ENCODE results near the gene SELENOO.

SELENOO gene

DNA sequence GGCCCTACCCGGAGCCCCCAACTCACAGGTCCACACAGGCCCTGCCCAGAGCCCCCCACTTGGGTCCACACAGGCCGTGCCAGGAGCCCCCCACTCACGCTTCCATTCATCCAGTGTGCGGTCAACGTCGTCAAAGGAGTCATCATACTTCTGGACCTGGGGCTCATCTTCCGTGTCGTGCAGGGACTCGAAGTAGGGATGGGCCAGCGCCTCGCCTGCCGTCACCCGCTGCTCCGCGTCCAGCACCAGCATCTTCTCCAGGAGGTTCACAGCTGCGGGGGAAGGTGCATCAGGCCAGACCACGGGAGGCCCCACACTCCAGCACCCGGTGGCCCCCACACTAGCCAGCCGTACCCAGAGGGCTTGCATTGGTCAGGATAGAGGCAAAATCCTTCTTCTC is 54.3 kb downstream of the SELENOO start:
- TF ChIP-seq EZH2 (IDR thresholded peaks at IDR 0.05; ENCODE audit: borderline replicate concordance, low read depth, low read length, severe bottlenecking) = no peak
- TF ChIP-seq, protein P1, sequence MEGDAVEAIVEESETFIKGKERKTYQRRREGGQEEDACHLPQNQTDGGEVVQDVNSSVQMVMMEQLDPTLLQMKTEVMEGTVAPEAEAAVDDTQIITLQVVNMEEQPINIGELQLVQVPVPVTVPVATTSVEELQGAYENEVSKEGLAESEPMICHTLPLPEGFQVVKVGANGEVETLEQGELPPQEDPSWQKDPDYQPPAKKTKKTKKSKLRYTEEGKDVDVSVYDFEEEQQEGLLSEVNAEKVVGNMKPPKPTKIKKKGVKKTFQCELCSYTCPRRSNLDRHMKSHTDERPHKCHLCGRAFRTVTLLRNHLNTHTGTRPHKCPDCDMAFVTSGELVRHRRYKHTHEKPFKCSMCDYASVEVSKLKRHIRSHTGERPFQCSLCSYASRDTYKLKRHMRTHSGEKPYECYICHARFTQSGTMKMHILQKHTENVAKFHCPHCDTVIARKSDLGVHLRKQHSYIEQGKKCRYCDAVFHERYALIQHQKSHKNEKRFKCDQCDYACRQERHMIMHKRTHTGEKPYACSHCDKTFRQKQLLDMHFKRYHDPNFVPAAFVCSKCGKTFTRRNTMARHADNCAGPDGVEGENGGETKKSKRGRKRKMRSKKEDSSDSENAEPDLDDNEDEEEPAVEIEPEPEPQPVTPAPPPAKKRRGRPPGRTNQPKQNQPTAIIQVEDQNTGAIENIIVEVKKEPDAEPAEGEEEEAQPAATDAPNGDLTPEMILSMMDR (IDR thresholded peaks at IDR 0.05; ENCODE audit: borderline replicate concordance, extremely low read depth, low read length, poor library complexity, severe bottlenecking) = no peak

DNA sequence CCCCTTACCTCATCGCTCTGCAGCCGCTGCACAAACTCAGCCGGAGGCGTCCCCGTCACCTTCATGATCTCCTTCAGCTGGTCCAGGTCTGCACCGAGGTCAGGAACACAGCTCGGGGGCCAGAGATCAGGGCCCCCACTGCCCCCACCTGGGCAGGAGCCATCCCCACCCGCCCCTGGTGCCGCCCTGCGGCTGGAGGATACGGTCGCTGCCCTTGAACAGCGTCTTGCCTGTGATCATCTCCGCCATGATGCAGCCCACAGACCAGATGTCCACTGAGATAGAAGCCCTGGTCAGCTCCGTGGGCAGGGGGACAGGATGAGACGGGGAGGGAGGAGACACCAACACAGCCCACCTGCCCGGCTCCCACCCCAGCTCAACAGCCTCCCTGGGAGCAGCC is 54.8 kb downstream of the SELENOO start:
- Histone ChIP-seq H3K36me3 (ENCODE audit: insufficient read depth, low read length) (peaks cover 4% of the 10 kb centered on the region; the same call in 1 of the 2 replicates), H3K4me2 (ENCODE audit: insufficient read depth, low read length) (no peak overlapping the region), H4K20me1 (ENCODE audit: insufficient read depth, low read length) (peaks cover 3% of the 10 kb centered on the region), H3K79me2 (ENCODE audit: insufficient read depth, low read length) (peaks cover 3% of the 10 kb centered on the region), H3K27me3 (ENCODE audit: insufficient read depth, low read length, poor library complexity) (no peaks in the 10 kb centered on the region), H3K27ac (ENCODE audit: low read length) (no peak overlapping the region), H3K4me1 (ENCODE audit: insufficient read depth, low read length) (peaks cover 14% of the 10 kb centered on the region), H3K9ac (ENCODE audit: low read depth, low read length) (no peak overlapping the region), H3K9me3 (ENCODE audit: insufficient read depth, low read length, severe bottlenecking) (no peaks in the 10 kb centered on the region), H2AFZ (ENCODE audit: low read depth, low read length) (no peak overlapping the region), H3K4me3 (ENCODE audit: low read depth in 1 of 2, low read length in 2 of 2) (no peak overlapping the region)
- ATAC-seq (ENCODE audit: insufficient read depth, low read depth) (no peak), DNase-seq (no peak)
- TF ChIP-seq EZH2 (IDR thresholded peaks at IDR 0.05; ENCODE audit: borderline replicate concordance, low read depth, low read length, severe bottlenecking) = no peak
- TF ChIP-seq, protein P1 (IDR thresholded peaks at IDR 0.05; ENCODE audit: borderline replicate concordance, extremely low read depth, low read length, poor library complexity, severe bottlenecking) = no peak

More for the DNA sequence above, 54.3 kb downstream of the SELENOO start:
- DNase-seq (no peak), ATAC-seq (ENCODE audit: insufficient read depth, low read depth) (no peak)
- Histone ChIP-seq H3K27ac (ENCODE audit: low read length) (no peak overlapping the region), H3K9me3 (ENCODE audit: insufficient read depth, low read length, severe bottlenecking) (no peaks in the 10 kb centered on the region), H3K27me3 (ENCODE audit: insufficient read depth, low read length, poor library complexity) (no peaks in the 10 kb centered on the region), H3K4me2 (ENCODE audit: insufficient read depth, low read length) (no peak overlapping the region), H3K9ac (ENCODE audit: low read depth, low read length) (no peak overlapping the region), H3K4me1 (ENCODE audit: insufficient read depth, low read length) (peaks cover 19% of the 10 kb centered on the region), H4K20me1 (ENCODE audit: insufficient read depth, low read length) (peaks cover 8% of the 10 kb centered on the region), H3K4me3 (ENCODE audit: low read depth in 1 of 2, low read length in 2 of 2) (no peak overlapping the region), H3K79me2 (ENCODE audit: insufficient read depth, low read length) (peaks cover 8% of the 10 kb centered on the region), H2AFZ (ENCODE audit: low read depth, low read length) (no peak overlapping the region), H3K36me3 (ENCODE audit: insufficient read depth, low read length) (peaks cover 8% of the 10 kb centered on the region; the same call in 1 of the 2 replicates)

DNA sequence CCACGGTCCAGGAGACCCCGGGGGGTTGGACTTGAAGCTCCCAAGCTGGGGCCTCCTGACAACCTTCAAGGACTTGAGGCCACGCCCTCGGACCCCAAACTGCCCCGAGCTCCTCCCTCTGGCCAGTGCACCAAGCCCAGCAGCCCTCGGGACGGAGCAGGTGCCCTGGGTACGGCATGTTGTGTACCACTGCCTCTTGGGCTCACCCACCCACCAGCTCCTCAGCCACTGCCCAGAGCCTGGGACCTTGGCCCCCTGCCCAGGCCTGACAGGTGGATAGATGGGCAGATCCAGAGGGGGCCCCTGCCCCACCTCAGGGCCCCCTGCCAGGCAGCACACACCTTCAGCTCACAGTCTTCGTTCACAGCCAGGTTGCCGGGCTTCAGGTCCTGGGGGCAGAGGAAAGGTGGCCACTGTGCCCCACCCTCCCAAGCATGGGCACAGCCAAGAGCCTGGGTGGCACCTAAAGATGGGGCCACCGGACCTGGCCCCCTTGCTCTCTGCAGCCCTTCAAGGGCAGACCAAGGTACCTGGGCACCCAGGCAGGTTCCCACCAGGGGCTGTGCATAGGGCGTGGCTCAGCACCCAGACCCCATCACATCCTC is 55.5 kb downstream of the SELENOO start:
- Histone ChIP-seq H3K4me3 (ENCODE audit: low read depth in 1 of 2, low read length in 2 of 2) (no peak overlapping the region), H3K4me1 (ENCODE audit: insufficient read depth, low read length) (peaks cover 8% of the 10 kb centered on the region), H3K9ac (ENCODE audit: low read depth, low read length) (no peak overlapping the region), H2AFZ (ENCODE audit: low read depth, low read length) (no peak overlapping the region), H3K79me2 (ENCODE audit: insufficient read depth, low read length) (no peaks in the 10 kb centered on the region), H3K27ac (ENCODE audit: low read length) (no peak overlapping the region), H3K36me3 (ENCODE audit: insufficient read depth, low read length) (no peaks in the 10 kb centered on the region), H3K4me2 (ENCODE audit: insufficient read depth, low read length) (no peak overlapping the region), H3K9me3 (ENCODE audit: insufficient read depth, low read length, severe bottlenecking) (no peaks in the 10 kb centered on the region), H3K27me3 (ENCODE audit: insufficient read depth, low read length, poor library complexity) (no peaks in the 10 kb centered on the region), H4K20me1 (ENCODE audit: insufficient read depth, low read length) (no peaks in the 10 kb centered on the region)
- ATAC-seq (ENCODE audit: insufficient read depth, low read depth) = no peak
- DNase-seq = no peak
- TF ChIP-seq, protein P1 (IDR thresholded peaks at IDR 0.05; ENCODE audit: borderline replicate concordance, extremely low read depth, low read length, poor library complexity, severe bottlenecking) = no peak
- no peak for TF ChIP-seq EZH2 (IDR thresholded peaks at IDR 0.05; ENCODE audit: borderline replicate concordance, low read depth, low read length, severe bottlenecking)

Data from DND-41 (cell line).